ENCODE data around the gene RBBP5.

- TF ChIP-seq CTCF (IDR thresholded peaks at IDR 0.05) = no peak
- TF ChIP-seq POLR2AphosphoS5 (IDR thresholded peaks at IDR 0.05) = no peak
These were observed 59.5 kb downstream of the RBBP5 start for GRCh38 chr1:205062319-205062718.

Data from prostate gland (tissue), 2 donors.